Measurements from ENCODE around the gene E2F6. TPM values are rescaled to one million over a fixed set of nuclear protein-coding genes. Genes with fewer than 3 reads are reported as not detected.

The E2F6 gene
- total RNA-seq, 2 donors from 2014 or later, result 5.2 to 6.5 TPM

- no peak for DNase-seq
These were observed 43.5 kb downstream of the E2F6 start for GRCh38 chr2:11422491-11422865.

DNA sequence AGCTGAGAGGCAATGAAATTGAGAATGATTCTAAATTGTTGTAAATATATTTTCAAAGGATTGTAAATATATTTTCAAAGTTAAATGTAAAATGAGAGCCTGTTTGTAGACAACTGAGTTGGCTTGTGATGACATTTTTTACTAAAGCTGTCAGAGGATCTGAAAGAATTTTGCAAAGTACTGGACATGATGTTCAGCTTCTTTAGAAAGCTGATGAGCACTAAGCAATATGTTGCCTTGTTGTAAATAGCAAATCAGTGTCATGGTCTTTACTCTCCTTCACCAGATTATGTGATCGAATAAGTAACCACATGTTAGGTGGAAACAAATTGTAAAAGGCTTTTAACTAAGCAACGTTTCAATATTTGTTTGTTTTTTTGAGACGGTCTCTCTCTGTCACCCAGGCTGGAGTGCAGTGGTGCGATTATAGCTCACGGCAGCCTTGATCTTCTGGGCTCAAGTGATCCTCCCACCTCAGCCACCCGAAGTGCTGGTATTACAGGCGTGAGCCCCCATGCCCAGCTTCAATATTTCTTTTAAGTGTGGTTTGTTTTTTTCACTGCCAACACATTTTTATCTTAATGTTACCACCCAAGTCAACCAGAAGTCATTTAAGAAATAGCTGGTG, 44.0 kb downstream of the E2F6 start:
- no peak for ATAC-seq
- no peak for DNase-seq
- intact Hi-C loops (cut with DNase I, micrococcal nuclease), result no loop called here

More at GRCh38 chr2:11422491-11422865, 43.5 kb downstream of the E2F6 start:
- ATAC-seq, result no peak
- intact Hi-C loops (cut with DNase I, micrococcal nuclease), result no loop called here

DNA sequence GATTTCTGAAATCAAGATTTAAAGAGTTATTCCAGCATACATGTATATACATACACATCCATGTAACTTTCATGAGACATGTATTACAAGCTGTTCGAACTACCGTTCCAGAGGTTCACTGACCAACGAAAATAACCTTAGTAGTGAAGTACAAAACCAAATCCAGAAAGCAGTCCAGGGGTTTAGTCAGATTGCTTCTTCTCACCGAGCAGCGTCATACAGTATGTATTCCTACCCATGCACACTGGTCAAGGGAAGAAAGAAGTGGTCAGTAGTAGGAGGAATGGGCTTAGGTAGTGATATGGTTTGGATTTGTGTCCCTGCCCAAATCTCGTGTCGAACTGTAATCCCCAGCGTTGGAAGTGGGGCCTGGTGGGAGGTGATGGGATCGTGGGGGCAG, 45.3 kb downstream of the E2F6 start:
- intact Hi-C loops (cut with DNase I, micrococcal nuclease), result no loop called here
- no peak for DNase-seq
- no peak for ATAC-seq

DNA sequence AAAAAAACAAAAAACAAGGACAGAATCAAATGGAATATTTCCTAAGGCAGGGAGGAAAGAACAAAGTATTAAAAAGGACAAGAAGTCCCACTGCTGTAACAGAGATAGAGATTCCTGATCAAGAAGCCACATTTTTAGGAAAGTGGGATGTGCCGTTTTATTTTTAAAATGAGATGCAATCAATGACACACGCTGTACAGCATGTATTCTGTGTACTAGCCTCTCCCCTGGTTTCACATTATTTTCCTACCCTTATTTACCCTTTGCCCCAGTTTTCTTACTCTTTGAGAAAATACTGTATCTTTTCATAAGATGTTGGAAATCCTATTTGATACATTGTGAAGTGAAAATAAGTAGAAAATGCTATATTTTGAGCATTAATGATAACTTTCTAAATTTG, 45.8 kb downstream of the E2F6 start:
- DNase-seq (no peak), ATAC-seq (no peak)
- intact Hi-C loops (cut with DNase I, micrococcal nuclease), result no loop called here

DNA sequence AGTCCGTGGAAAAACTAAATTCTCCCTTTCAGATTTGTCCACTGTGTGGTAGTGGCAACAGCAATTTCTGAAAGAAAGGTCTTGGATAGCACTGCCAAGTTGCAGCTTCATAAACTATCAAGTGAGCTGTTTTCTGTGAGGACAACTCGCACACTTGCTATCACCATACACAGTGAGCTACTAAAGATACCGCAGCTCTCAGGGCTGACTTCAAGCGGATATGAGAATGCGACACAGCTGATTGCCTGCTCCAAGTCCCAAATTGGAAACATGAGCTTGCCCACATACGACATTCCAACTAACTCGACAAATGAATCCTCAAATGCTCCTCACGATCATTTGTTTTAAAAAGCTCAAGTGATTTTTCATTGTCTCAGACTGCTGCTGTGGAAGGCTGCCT, 46.2 kb downstream of the E2F6 start:
- ATAC-seq, result no peak
- intact Hi-C loops (cut with DNase I, micrococcal nuclease), result loop anchor here in 1 of 2 donors (10.0 kb wide), 1 partner anchor 285 kb away; a partner anchor contains a TSS
- no peak for DNase-seq

DNA sequence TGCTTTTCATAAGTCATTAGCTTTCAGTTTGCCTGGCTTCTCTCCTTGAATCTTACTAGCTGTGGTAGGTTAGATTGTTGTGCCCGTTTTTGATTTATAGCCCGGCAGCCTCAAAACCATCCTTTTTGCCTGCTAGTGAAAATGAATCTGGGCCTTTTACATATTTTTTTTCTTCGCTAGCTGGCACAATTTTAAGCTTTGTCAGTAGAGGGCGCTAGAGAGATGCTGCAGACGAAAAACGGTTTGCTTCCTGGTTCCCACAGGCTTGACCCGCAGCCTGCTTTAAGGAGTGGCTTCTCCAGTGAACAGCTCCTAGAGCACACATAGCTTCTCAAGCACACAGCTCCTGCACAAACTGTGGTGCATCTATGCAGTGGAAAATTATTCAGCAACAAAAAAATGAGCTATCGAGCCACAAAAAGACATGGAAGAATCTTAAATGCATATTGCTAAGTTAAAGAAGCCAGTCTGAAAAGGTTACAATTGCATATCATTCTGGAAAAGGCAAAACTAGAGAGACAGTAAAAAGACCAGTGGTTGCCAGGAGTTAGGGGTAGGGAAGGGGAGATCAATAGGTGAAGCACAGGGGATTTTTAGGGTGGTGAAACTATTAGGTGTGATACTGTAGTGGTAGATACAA, 47.9 kb downstream of the E2F6 start:
- intact Hi-C loops (cut with DNase I, micrococcal nuclease), result loop anchor here in 1 of 2 donors (10.0 kb wide), 1 partner anchor 283 kb away; a partner anchor contains a TSS

DNA sequence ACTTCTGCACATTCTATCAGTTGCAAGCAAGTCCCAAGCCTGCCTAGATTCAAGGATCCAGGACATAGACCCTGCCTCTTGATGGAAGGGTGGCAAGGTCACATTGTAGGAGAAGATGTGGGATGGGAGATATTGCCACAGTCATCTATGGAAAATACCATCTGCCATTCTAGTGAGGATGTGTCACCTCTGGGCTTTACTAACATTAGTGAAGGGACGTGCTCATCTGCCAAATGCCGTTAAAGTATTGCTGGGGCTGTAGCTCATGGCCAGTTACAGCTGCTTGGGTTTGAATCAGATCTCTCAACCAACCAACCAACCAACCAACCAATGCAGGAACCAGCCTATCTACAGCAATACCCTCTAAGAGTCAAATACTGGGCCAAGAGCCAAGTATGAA, 49.0 kb downstream of the E2F6 start:
- intact Hi-C loops (cut with DNase I, micrococcal nuclease), result loop anchor here in 1 of 2 donors (10.0 kb wide), 1 partner anchor 282 kb away; a partner anchor contains a TSS
- ATAC-seq (no peak), DNase-seq (no peak)

More for the DNA sequence above, 47.9 kb downstream of the E2F6 start:
- ATAC-seq (peak; percentile 90), DNase-seq (no peak)

DNA sequence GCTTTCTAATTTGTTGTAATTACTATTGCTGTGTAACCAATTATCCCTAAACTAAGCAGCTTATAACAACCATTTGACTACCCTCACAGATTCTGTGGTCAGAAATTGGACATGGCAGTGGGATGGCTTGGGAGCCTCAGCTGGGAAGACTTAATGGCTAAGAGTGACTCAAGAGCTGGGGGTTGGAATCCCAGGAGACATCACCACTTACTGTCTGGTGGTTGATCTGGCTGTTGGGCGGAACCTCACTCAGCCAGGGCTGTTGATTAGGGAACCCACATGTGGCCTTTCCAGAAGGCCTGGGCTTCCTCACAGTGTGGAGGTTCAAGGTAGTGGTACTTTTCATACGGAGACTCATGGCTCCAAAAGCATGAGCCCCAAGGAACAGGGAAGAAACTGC, 49.8 kb downstream of the E2F6 start:
- intact Hi-C loops (cut with DNase I, micrococcal nuclease), result loop anchor here in 1 of 2 donors (10.0 kb wide), 1 partner anchor 281 kb away; a partner anchor contains a TSS
- no peak for ATAC-seq
- no peak for DNase-seq

GRCh38 chr2:11414372-11415124, 51.4 kb downstream of the E2F6 start:
- ATAC-seq, result no peak
- DNase-seq, result no peak
- intact Hi-C loops (cut with DNase I, micrococcal nuclease), result loop anchor here in 1 of 2 donors (5.0 to 10.0 kb wide), 2 partner anchors 182 to 280 kb away; a partner anchor contains a TSS

GRCh38 chr2:11412449-11412810, 53.5 kb downstream of the E2F6 start:
- DNase-seq (no peak), ATAC-seq (no peak)
- intact Hi-C loops (cut with DNase I, micrococcal nuclease), result loop anchor here in 1 of 2 donors (5.0 to 10.0 kb wide), 2 partner anchors 180 to 278 kb away; a partner anchor contains a TSS

- intact Hi-C loops (cut with DNase I, micrococcal nuclease), result loop anchor here in 1 of 2 donors (5.0 to 10.0 kb wide), 2 partner anchors 180 to 277 kb away; a partner anchor contains a TSS
- DNase-seq (peak in 1 of 2 donors; percentile 67), ATAC-seq (peak; percentile 70)
These were observed 54.1 kb downstream of the E2F6 start for GRCh38 chr2:11411768-11412448.

DNA sequence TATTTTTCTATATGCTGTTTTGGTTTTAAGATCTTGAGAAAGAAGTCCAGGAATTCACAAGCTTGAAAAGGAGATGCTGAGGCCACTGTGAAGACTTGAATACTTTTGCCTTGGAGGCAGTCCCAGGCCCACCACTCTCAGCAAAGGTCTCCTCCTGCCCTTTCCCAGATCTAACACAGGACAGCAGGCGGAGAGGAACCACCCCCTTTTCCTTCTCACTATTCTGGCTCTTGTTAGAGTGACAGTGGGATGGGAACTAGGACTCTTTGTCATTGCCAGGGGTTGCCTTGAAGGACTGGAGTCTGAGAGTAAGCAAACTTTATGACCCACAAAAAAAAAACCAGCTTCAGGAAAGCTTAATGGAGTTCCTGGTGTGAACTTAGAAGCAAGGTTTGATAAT, 54.7 kb downstream of the E2F6 start:
- ATAC-seq (peak; percentile 53), DNase-seq (no peak)
- intact Hi-C loops (cut with DNase I, micrococcal nuclease), result loop anchor here in 1 of 2 donors (5.0 to 10.0 kb wide), 2 partner anchors 179 to 276 kb away; a partner anchor contains a TSS

- DNase-seq, result no peak
- intact Hi-C loops (cut with DNase I, micrococcal nuclease), result loop anchor here in 1 of 2 donors (5.0 to 10.0 kb wide), 2 partner anchors 178 to 275 kb away; a partner anchor contains a TSS
- ATAC-seq, result no peak
These were observed 55.9 kb downstream of the E2F6 start for GRCh38 chr2:11410101-11410500.

GRCh38 chr2:11409572-11409959, 56.4 kb downstream of the E2F6 start:
- intact Hi-C loops (cut with DNase I, micrococcal nuclease), result no loop called here
- DNase-seq (no peak), ATAC-seq (no peak)

DNA sequence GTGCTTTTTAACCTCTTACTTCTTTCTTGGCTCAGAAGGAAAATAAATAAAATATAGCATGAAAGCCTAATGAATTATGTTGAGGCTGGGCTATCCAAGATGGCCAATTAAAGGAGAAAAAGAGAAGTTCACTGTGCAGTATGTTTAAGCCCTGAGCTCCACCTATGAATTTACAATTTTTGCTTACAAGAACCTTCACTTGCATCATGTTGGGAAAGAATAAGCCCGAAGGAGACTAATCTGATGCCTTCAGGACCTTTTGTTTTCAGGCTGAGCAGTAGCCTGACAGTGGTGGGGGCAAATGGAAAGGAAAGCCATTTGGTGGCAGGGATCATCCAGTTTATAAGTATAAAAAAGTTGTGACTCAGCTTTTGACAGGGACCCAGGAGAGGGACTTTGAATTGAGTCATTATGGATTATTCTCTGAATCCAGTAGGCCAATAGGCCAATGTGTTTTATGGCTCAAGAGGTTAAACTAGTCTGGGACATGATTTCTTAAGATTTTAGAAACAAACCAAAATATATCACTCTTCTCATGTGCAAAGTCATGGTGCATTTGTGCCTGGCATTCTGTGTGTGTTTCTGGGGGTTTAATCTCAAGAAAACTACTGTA, 56.9 kb downstream of the E2F6 start:
- intact Hi-C loops (cut with DNase I, micrococcal nuclease), result no loop called here
- DNase-seq (no peak), ATAC-seq (no peak)

DNA sequence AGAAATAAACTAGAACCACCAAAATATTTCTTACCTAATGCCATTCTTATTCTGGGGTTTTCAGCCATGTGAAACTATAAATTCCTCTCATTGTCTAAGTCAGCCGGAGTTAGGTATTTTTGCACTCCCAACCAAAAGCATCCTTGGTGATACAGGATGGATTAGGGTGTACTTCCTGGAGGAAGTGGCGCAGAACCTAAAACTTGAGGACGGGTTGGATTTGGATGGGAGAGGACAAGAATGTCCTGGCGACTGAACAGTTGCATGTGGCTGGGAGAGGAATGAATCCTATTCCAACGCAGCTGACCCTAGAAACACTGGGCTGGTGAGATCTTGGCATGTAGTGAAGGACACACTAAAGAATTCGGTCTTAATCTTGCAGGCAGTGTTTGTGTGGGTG, 58.5 kb downstream of the E2F6 start:
- intact Hi-C loops (cut with DNase I, micrococcal nuclease), result no loop called here
- DNase-seq (no peak), ATAC-seq (no peak)

- ATAC-seq (peak; percentile 20), DNase-seq (peak in 1 of 2 donors; percentile 56)
- intact Hi-C loops (cut with DNase I, micrococcal nuclease), result no loop called here
These were observed 59.0 kb downstream of the E2F6 start for GRCh38 chr2:11406958-11407381.

GRCh38 chr2:11406267-11406957, 59.5 kb downstream of the E2F6 start:
- intact Hi-C loops (cut with DNase I, micrococcal nuclease), result no loop called here
- peak; percentile 6 for ATAC-seq
- DNase-seq, result no peak
